Mucosa of rectum (tissue), 2 donors: ENCODE data around the gene CERS6.
"Not testable (repeated sequence)": the region's sequence is repeated elsewhere in the genome, so short reads cannot be mapped to it uniquely, and the experiment has no call there.

Source experiments
- H3K27ac ChIP-seq, 2 donors: one replicate each; pipeline ENCODE4 v1.7.0; 2013; ENCODE audit warnings: inconsistent platforms in 2 of 2, low read depth in 2 of 2, low read length in 2 of 2
- H3K27me3 ChIP-seq, 2 donors: one replicate each; pipeline ENCODE4 v1.7.0; 2013; ENCODE audit warnings: low read length in 2 of 2; ENCODE audit not compliant: control insufficient read depth in 2 of 2, insufficient read depth in 2 of 2
- H3K36me3 ChIP-seq, 2 donors: one replicate each; pipeline ENCODE4 v1.7.0; 2013; ENCODE audit warnings: low read length in 2 of 2; ENCODE audit not compliant: control insufficient read depth in 2 of 2, insufficient read depth in 2 of 2
- H3K4me1 ChIP-seq, 2 donors: one replicate each; pipeline ENCODE4 v1.7.0; 2013; ENCODE audit warnings: low read length in 2 of 2, mild to moderate bottlenecking in 1 of 2; ENCODE audit not compliant: control insufficient read depth in 2 of 2, insufficient read depth in 2 of 2
- H3K4me3 ChIP-seq, 2 donors: one replicate each; pipeline ENCODE4 v1.7.0; 2013; ENCODE audit warnings: low read length in 2 of 2
- H3K9ac ChIP-seq, 2 donors: one replicate each; pipeline ENCODE4 v1.7.0; 2013; ENCODE audit warnings: low read length in 2 of 2, low read depth in 1 of 2, mild to moderate bottlenecking in 1 of 2
- H3K9me3 ChIP-seq, 2 donors: one replicate each; pipeline ENCODE4 v1.7.0; 2013; ENCODE audit warnings: low read length in 2 of 2; ENCODE audit not compliant: control insufficient read depth in 2 of 2
- donor health status: healthy.
- donor health status: Normal muscosa, but diverticular disease.

The CERS6 gene

GRCh38 chr2:168782271-168782670, 326.2 kb downstream of the CERS6 start:
- no peaks in the 10 kb centered on the region for H3K4me1 ChIP-seq
- no peak overlapping the region for H3K9ac ChIP-seq
- no peaks in the 10 kb centered on the region for H3K9me3 ChIP-seq
- H3K27ac ChIP-seq: no peak overlapping the region
- no peaks in the 10 kb centered on the region for H3K27me3 ChIP-seq
- H3K4me3 ChIP-seq: no peak overlapping the region
- no peaks in the 10 kb centered on the region for H3K36me3 ChIP-seq

GRCh38 chr2:168784993-168785392, 328.9 kb downstream of the CERS6 start:
- no peaks in the 10 kb centered on the region for H3K9me3 ChIP-seq
- H3K27ac ChIP-seq: no peak overlapping the region
- H3K4me3 ChIP-seq: no peak overlapping the region
- H3K36me3 ChIP-seq: no peaks in the 10 kb centered on the region
- H3K27me3 ChIP-seq: no peaks in the 10 kb centered on the region
- H3K4me1 ChIP-seq: no peaks in the 10 kb centered on the region
- H3K9ac ChIP-seq: no peak overlapping the region

GRCh38 chr2:168787098-168787781, 331.2 kb downstream of the CERS6 start:
- Histone ChIP-seq H3K4me1 (no peaks in the 10 kb centered on the region), H3K9me3 (no peaks in the 10 kb centered on the region), H3K27ac (no peak overlapping the region), H3K36me3 (no peaks in the 10 kb centered on the region), H3K27me3 (no peaks in the 10 kb centered on the region), H3K4me3 (no peak overlapping the region), H3K9ac (no peak overlapping the region)

- Histone ChIP-seq H3K36me3 (no peaks in the 10 kb centered on the region), H3K27me3 (no peaks in the 10 kb centered on the region), H3K9me3 (no peaks in the 10 kb centered on the region), H3K9ac (no peak overlapping the region), H3K4me3 (no peak overlapping the region), H3K27ac (no peak overlapping the region), H3K4me1 (no peaks in the 10 kb centered on the region)
Measured at GRCh38 chr2:168787782-168788376, 331.8 kb downstream of the CERS6 start.

GRCh38 chr2:168789776-168790175, 333.7 kb downstream of the CERS6 start:
- Histone ChIP-seq H3K4me3 (no peak overlapping the region), H3K36me3 (no peaks in the 10 kb centered on the region), H3K27me3 (no peaks in the 10 kb centered on the region), H3K9me3 (no peaks in the 10 kb centered on the region), H3K4me1 (no peaks in the 10 kb centered on the region), H3K9ac (no peak overlapping the region), H3K27ac (no peak overlapping the region)

GRCh38 chr2:168790226-168790902, 334.3 kb downstream of the CERS6 start:
- no peaks in the 10 kb centered on the region for H3K4me1 ChIP-seq
- no peak overlapping the region for H3K9ac ChIP-seq
- H3K27ac ChIP-seq: no peak overlapping the region
- H3K36me3 ChIP-seq: no peaks in the 10 kb centered on the region
- H3K27me3 ChIP-seq: no peaks in the 10 kb centered on the region
- no peak overlapping the region for H3K4me3 ChIP-seq
- H3K9me3 ChIP-seq: no peaks in the 10 kb centered on the region

- H3K4me1 ChIP-seq, H3K27me3 ChIP-seq, H3K9me3 ChIP-seq, H3K9ac ChIP-seq, H3K36me3 ChIP-seq, H3K27ac ChIP-seq, H3K4me3 ChIP-seq: not testable (repeated sequence)
Measured at GRCh38 chr2:168791140-168791539, 335.1 kb downstream of the CERS6 start.

- H3K27me3 ChIP-seq: no peaks in the 10 kb centered on the region
- no peaks in the 10 kb centered on the region for H3K9me3 ChIP-seq
- no peak overlapping the region for H3K27ac ChIP-seq
- no peak overlapping the region for H3K4me3 ChIP-seq
- no peaks in the 10 kb centered on the region for H3K36me3 ChIP-seq
- peaks cover 10 to 14% of the 10 kb centered on the region in 2 donors for H3K4me1 ChIP-seq
- no peak overlapping the region for H3K9ac ChIP-seq
Measured at GRCh38 chr2:168793596-168793995, 337.5 kb downstream of the CERS6 start.

GRCh38 chr2:168794968-168795367, 338.9 kb downstream of the CERS6 start:
- no peaks in the 10 kb centered on the region for H3K27me3 ChIP-seq
- no peaks in the 10 kb centered on the region for H3K36me3 ChIP-seq
- H3K4me1 ChIP-seq: peaks cover 13 to 28% of the 10 kb centered on the region in 2 donors
- H3K4me3 ChIP-seq: no peak overlapping the region
- H3K9ac ChIP-seq: no peak overlapping the region
- H3K9me3 ChIP-seq: no peaks in the 10 kb centered on the region
- no peak overlapping the region for H3K27ac ChIP-seq

- Histone ChIP-seq H3K27me3 (no peaks in the 10 kb centered on the region), H3K4me1 (peaks cover 13 to 28% of the 10 kb centered on the region in 2 donors), H3K36me3 (no peaks in the 10 kb centered on the region), H3K27ac (no peak overlapping the region), H3K9ac (no peak overlapping the region), H3K4me3 (no peak overlapping the region), H3K9me3 (no peaks in the 10 kb centered on the region)
Measured at GRCh38 chr2:168796090-168796577, 340.1 kb downstream of the CERS6 start.
